ENCODE results near the gene PIK3CG.

DNA sequence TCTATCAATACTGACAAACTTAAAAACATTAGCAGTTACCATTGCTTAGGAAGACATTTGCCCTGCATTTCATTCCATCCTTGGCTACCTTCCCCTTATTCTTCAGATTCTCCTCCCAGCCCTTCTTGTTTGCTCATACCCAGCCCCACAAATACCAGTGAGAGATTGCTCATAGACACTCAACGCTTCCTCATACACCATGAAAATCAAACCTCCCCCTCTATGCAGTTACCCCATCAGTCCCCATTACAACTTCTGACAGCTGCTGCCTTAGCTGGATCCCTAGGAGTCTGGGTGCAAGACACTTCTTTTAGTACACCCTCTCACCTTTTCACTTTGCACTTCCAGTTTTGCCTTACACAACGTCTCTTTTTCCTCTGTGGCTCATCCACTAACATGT lies 28.3 kb upstream of the PIK3CG start:
- no peak for TF ChIP-seq POLR2A (IDR thresholded peaks at IDR 0.05)
- TF ChIP-seq, protein P1, sequence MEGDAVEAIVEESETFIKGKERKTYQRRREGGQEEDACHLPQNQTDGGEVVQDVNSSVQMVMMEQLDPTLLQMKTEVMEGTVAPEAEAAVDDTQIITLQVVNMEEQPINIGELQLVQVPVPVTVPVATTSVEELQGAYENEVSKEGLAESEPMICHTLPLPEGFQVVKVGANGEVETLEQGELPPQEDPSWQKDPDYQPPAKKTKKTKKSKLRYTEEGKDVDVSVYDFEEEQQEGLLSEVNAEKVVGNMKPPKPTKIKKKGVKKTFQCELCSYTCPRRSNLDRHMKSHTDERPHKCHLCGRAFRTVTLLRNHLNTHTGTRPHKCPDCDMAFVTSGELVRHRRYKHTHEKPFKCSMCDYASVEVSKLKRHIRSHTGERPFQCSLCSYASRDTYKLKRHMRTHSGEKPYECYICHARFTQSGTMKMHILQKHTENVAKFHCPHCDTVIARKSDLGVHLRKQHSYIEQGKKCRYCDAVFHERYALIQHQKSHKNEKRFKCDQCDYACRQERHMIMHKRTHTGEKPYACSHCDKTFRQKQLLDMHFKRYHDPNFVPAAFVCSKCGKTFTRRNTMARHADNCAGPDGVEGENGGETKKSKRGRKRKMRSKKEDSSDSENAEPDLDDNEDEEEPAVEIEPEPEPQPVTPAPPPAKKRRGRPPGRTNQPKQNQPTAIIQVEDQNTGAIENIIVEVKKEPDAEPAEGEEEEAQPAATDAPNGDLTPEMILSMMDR (IDR thresholded peaks at IDR 0.05): no peak
